Measurements from ENCODE around the gene TAF15. TPM values are rescaled to one million over a fixed set of nuclear protein-coding genes. Genes with fewer than 3 reads are reported as not detected.
A peak's percentile ranks its signal among the peaks of the same experiment; 100 is the strongest.

TAF15 gene
- total RNA-seq, 6 experiments from 2014 or later = 132 to 170 (median 146) TPM

- H3K4me3 Mint-ChIP-seq = no peak overlapping the region
- H3K27ac Mint-ChIP-seq = peak overlapping the region; percentile 55
- TF ChIP-seq, protein P1, sequence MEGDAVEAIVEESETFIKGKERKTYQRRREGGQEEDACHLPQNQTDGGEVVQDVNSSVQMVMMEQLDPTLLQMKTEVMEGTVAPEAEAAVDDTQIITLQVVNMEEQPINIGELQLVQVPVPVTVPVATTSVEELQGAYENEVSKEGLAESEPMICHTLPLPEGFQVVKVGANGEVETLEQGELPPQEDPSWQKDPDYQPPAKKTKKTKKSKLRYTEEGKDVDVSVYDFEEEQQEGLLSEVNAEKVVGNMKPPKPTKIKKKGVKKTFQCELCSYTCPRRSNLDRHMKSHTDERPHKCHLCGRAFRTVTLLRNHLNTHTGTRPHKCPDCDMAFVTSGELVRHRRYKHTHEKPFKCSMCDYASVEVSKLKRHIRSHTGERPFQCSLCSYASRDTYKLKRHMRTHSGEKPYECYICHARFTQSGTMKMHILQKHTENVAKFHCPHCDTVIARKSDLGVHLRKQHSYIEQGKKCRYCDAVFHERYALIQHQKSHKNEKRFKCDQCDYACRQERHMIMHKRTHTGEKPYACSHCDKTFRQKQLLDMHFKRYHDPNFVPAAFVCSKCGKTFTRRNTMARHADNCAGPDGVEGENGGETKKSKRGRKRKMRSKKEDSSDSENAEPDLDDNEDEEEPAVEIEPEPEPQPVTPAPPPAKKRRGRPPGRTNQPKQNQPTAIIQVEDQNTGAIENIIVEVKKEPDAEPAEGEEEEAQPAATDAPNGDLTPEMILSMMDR (IDR thresholded peaks at IDR 0.05) = no peak
- DNase-seq = peak; percentile 30
- H3K36me3 Mint-ChIP-seq (ENCODE audit: low read depth) = peaks cover 22% of the 10 kb centered on the region
- H3K9me3 Mint-ChIP-seq = no peaks in the 10 kb centered on the region
- H3K4me1 Mint-ChIP-seq (ENCODE audit: low read depth) = peaks cover 16% of the 10 kb centered on the region
- peaks cover 2% of the 10 kb centered on the region; the same call in 1 of the 2 replicates for H3K27me3 Mint-ChIP-seq (ENCODE audit: insufficient read depth)
These were observed 36.9 kb downstream of the TAF15 start for GRCh38 chr17:35846055-35846809.

GRCh38 chr17:35847006-35847405 lies 37.7 kb downstream of the TAF15 start:
- H3K9me3 Mint-ChIP-seq = no peaks in the 10 kb centered on the region
- no peak overlapping the region for H3K4me3 Mint-ChIP-seq
- peaks cover 25% of the 10 kb centered on the region for H3K36me3 Mint-ChIP-seq (ENCODE audit: low read depth)
- DNase-seq = no peak
- peaks cover 2% of the 10 kb centered on the region; the same call in 1 of the 2 replicates for H3K27me3 Mint-ChIP-seq (ENCODE audit: insufficient read depth)
- peaks cover 14% of the 10 kb centered on the region for H3K4me1 Mint-ChIP-seq (ENCODE audit: low read depth)
- peak overlapping the region; percentile 55; the same call in 1 of the 2 replicates for H3K27ac Mint-ChIP-seq
- TF ChIP-seq, protein P1 (IDR thresholded peaks at IDR 0.05) = no peak

DNA sequence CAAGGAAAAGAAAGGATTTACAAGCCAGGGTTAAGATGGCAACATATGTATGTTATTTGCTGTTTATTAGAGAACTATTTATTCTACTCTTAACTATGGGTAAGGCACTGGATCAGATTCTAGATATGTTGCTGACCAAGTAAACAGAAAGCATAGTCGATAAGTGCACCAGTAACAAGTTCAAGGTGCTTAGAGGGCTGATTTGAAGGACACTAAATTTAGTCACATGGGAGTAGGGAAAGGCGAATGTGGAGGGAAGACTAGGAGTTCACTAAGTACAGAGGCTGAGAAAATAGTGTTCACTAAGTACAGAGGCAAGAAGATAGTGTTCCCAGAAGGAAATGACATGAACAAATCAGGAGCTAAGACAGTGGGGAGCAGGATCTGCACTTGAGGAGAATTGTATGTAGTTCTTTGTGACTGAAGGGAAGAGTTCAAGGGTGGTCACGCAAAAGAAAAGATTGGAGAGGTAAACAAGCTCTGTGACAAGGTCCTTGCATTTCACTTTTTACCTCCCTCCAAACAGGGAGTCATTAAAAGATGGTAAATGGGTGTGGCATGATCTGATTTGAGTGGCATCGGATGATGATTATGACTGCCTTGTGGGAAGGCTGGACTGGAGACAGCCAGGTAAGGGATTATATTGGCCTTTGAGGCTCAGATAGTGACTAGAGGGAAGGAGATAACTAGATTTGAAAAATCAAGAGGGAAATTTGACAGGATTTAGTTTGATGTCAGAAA lies 38.5 kb downstream of the TAF15 start:
- Mint-ChIP-seq H3K36me3 (ENCODE audit: low read depth) (peaks cover 25% of the 10 kb centered on the region), H3K4me3 (no peak overlapping the region), H3K27me3 (ENCODE audit: insufficient read depth) (peaks cover 2% of the 10 kb centered on the region; the same call in 1 of the 2 replicates), H3K27ac (peak overlapping the region; percentile 1; the same call in 1 of the 2 replicates), H3K9me3 (no peaks in the 10 kb centered on the region), H3K4me1 (ENCODE audit: low read depth) (peaks cover 14% of the 10 kb centered on the region)
- no peak for DNase-seq
- TF ChIP-seq, protein P1 (IDR thresholded peaks at IDR 0.05) = no peak

DNA sequence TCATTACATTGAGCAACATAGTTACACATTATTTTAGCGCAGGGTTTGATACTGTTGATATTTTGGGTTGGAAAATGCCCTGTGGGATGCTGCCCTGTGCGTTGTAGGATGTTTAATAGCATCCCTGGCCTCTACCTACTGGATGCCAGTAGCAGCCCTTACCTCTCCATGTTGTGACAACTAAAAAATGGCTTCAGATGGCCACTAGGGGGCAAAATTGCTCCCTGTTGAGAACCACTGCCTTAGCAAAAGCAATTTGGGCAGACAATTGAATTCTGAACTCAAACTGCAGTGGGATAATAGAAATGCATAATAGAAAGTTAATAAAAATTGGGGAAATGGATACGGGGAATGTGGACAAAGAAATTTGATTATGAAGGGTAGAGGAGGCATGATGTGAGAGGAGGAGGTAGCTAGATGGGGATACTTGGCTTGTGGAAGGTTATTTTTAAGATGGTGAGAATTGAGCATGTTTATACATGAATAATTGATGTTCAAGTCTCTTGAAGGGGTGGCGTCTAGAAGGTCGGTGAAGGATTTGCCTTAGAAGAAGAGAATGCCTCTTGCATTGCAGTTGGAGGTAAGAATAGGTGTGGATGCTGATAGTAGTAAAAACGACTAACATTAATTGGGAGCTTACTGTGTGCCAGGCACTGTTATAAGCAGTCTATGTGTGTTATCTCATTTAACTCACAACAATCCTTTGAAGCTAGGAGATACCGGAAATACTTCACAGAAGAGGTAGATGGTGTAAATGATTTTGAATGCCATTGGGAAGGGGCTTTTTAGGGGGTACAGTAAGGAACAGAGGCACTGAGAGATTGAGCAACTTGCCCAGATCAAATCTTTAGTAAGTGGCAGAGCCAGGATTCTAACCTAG lies 40.4 kb downstream of the TAF15 start:
- DNase-seq = peak; percentile 65
- H3K27me3 Mint-ChIP-seq (ENCODE audit: insufficient read depth) = peaks cover 2% of the 10 kb centered on the region; the same call in 1 of the 2 replicates
- 0 out of 2 replicates have a peak overlapping the region, but pooled peaks have one; percentile 2 for H3K27ac Mint-ChIP-seq
- H3K4me3 Mint-ChIP-seq = no peak overlapping the region
- no peaks in the 10 kb centered on the region for H3K9me3 Mint-ChIP-seq
- peaks cover 14% of the 10 kb centered on the region for H3K4me1 Mint-ChIP-seq (ENCODE audit: low read depth)
- peaks cover 16% of the 10 kb centered on the region for H3K36me3 Mint-ChIP-seq (ENCODE audit: low read depth)
- TF ChIP-seq, protein P1 (IDR thresholded peaks at IDR 0.05) = peak; percentile 95

- Mint-ChIP-seq H3K4me3 (no peak overlapping the region), H3K4me1 (ENCODE audit: low read depth) (no peaks in the 10 kb centered on the region), H3K9me3 (no peaks in the 10 kb centered on the region), H3K27ac (no peak overlapping the region), H3K27me3 (ENCODE audit: insufficient read depth) (no peaks in the 10 kb centered on the region; the same call in 1 of the 2 replicates), H3K36me3 (ENCODE audit: low read depth) (peaks cover 11% of the 10 kb centered on the region)
- TF ChIP-seq, protein P1 (IDR thresholded peaks at IDR 0.05) = no peak
- no peak for DNase-seq
These were observed 46.7 kb downstream of the TAF15 start for GRCh38 chr17:35855965-35856364.

Measured in HFFc6 (cell line).